Astrocyte of the cerebellum (primary cell): ENCODE results near the gene PSMG1.
A peak's percentile ranks its signal among the peaks of the same experiment; 100 is the strongest.
"Not testable (repeated sequence)": the region's sequence is repeated elsewhere in the genome, so short reads cannot be mapped to it uniquely, and the experiment has no call there.

Source experiments
- DNase-seq: peaks from one replicate; pipeline ENCODE4 v3.0.0-alpha.2; 2011; ENCODE audit warnings: low read depth
- H3K4me3 ChIP-seq: 2 replicates; pipeline ENCODE4 v1.5.1; 2011; ENCODE audit warnings: mild to moderate bottlenecking, low read depth, low read length, moderate library complexity
- CTCF ChIP-seq: IDR thresholded peaks from 2 replicates; pipeline ENCODE4 v1.5.1; 2012; ENCODE audit warnings: low read length, low read depth, moderate library complexity, mild to moderate bottlenecking; ENCODE audit errors: missing control alignments
- in situ Hi-C: cut with HindIII; loops from 2 replicates; pipeline ENCODE4 v1.10.0; 2017; ENCODE audit warnings: low sequenced_read_pairs

PSMG1 gene

GRCh38 chr21:39161064-39161463, 22.2 kb downstream of the PSMG1 start:
- in situ Hi-C loops: loop anchor here (25.0 kb wide), 1 partner anchor 649 kb away; no protein-coding TSS in a partner anchor
- H3K4me3 ChIP-seq: no peak overlapping the region
- no peak for DNase-seq

GRCh38 chr21:39159342-39160063, 23.7 kb downstream of the PSMG1 start:
- TF ChIP-seq CTCF: no peak
- no peak overlapping the region for H3K4me3 ChIP-seq
- no peak for DNase-seq
- in situ Hi-C loops: loop anchor here (25.0 kb wide), 1 partner anchor 647 kb away; no protein-coding TSS in a partner anchor

More at GRCh38 chr21:39161064-39161463, 22.2 kb downstream of the PSMG1 start:
- TF ChIP-seq CTCF: no peak

GRCh38 chr21:39157241-39157640, 26.0 kb downstream of the PSMG1 start:
- in situ Hi-C loops: loop anchor here (25.0 kb wide), 1 partner anchor 645 kb away; no protein-coding TSS in a partner anchor
- not testable (repeated sequence) for DNase-seq, H3K4me3 ChIP-seq

GRCh38 chr21:39156024-39156423, 27.2 kb downstream of the PSMG1 start:
- TF ChIP-seq CTCF: no peak
- peak; percentile 43 for DNase-seq
- in situ Hi-C loops: loop anchor here (25.0 kb wide), 1 partner anchor 644 kb away; no protein-coding TSS in a partner anchor
- no peak overlapping the region for H3K4me3 ChIP-seq

GRCh38 chr21:39155578-39155977, 27.7 kb downstream of the PSMG1 start:
- TF ChIP-seq CTCF: no peak
- H3K4me3 ChIP-seq: no peak overlapping the region
- DNase-seq: no peak
- in situ Hi-C loops: loop anchor here (25.0 kb wide), 1 partner anchor 643 kb away; no protein-coding TSS in a partner anchor

- TF ChIP-seq CTCF: no peak
- DNase-seq: no peak
- H3K4me3 ChIP-seq: no peak overlapping the region
- in situ Hi-C loops: loop anchor here (25.0 kb wide), 1 partner anchor 642 kb away; no protein-coding TSS in a partner anchor
Measured at GRCh38 chr21:39153842-39154241, 29.4 kb downstream of the PSMG1 start.

- TF ChIP-seq CTCF: peak; percentile 66
- in situ Hi-C loops: loop anchor here (25.0 kb wide), 1 partner anchor 641 kb away; no protein-coding TSS in a partner anchor
- H3K4me3 ChIP-seq: no peak overlapping the region
- no peak for DNase-seq
Measured at GRCh38 chr21:39153373-39153772, 29.9 kb downstream of the PSMG1 start.
